Measurements from ENCODE around the gene NUF2. TPM values are rescaled to one million over a fixed set of nuclear protein-coding genes. Genes with fewer than 3 reads are reported as not detected.

The NUF2 gene
- total and polyA plus RNA-seq, 10 of the 15 experiments (the other 5 are each of a cell fraction or from before 2014, with no cell fraction given): 27.4 to 62.6 (median 49.1) TPM

GRCh38 chr1:163303561-163303960 is 18.2 kb upstream of the NUF2 start:
- SMC1A ChIA-PET (ENCODE audit: uncharacterized antibody, unreplicated experiment): interaction anchor here (1.2 to 1.6 kb wide), 2 partner anchors 10 to 12 kb away, joined by 3 to 7 read pairs; no protein-coding TSS in a partner anchor
- no peak overlapping the region for H3K27ac ChIP-seq (ENCODE audit: control insufficient read depth, insufficient read depth)
- H3K9ac ChIP-seq (ENCODE audit: control insufficient read depth, insufficient read depth, low read length): no peak overlapping the region
- no peaks in the 10 kb centered on the region for H3K9me3 ChIP-seq (replicated peaks; ENCODE audit: control insufficient read depth, insufficient read depth, low read length)
- no peak overlapping the region for H2AFZ ChIP-seq (ENCODE audit: control insufficient read depth, low read depth, low read length)
- CTCF ChIA-PET: interaction anchor here (0.7 to 2.9 kb wide), 4 partner anchors 9 to 450 kb away, joined by 3 to 17 read pairs (median 6); no protein-coding TSS in a partner anchor
- no peaks in the 10 kb centered on the region for H4K20me1 ChIP-seq (ENCODE audit: control insufficient read depth, insufficient read depth)
- H3K4me3 ChIP-seq: no peak overlapping the region
- POLR2A ChIA-PET: no interaction called here
- DNase-seq (ENCODE audit: low read depth, low spot score): no peak
- H3K36me3 ChIP-seq (ENCODE audit: control insufficient read depth in 2 of 2, insufficient read depth in 2 of 2, low read length in 1 of 2): peaks cover 0 to 3% of the 10 kb centered on the region in 2 experiments; a peak in 1 of 4 replicates
- no peak for ATAC-seq
- intact Hi-C loops (cut with micrococcal nuclease; ENCODE audit: unreplicated experiment) (no loop called here), in situ Hi-C loops (cut with MboI) (no loop called here)
- H3K4me1 ChIP-seq (ENCODE audit: control insufficient read depth, insufficient read depth, low read length): no peaks in the 10 kb centered on the region
- H3K79me2 ChIP-seq (ENCODE audit: control insufficient read depth, insufficient read depth, low read length): no peaks in the 10 kb centered on the region
- RAD21 ChIA-PET (ENCODE audit: unreplicated experiment): interaction anchor here (0.8 to 3.0 kb wide), 2 partner anchors 13 to 55 kb away, joined by 3 to 11 read pairs; no protein-coding TSS in a partner anchor
- BruUV-seq (replicated peaks): no TSS peak
- 92% methylated on average over 5 of the region's 5 CpGs for WGBS (ENCODE audit: insufficient coverage, insufficient replicate concordance, low lambda C conversion rate, missing lambda C conversion rate)
- no peaks in the 10 kb centered on the region for H3K27me3 ChIP-seq (replicated peaks in 1 of 2; ENCODE audit: control insufficient read depth in 2 of 2, insufficient read depth in 2 of 2, low read length in 1 of 2)
- no peak overlapping the region for H3K4me2 ChIP-seq (ENCODE audit: control insufficient read depth, insufficient read depth)
- TF ChIP-seq ZBTB33 (IDR thresholded peaks at IDR 0.05) (no peak), RB1 (IDR thresholded peaks at IDR 0.05; ENCODE audit: borderline replicate concordance) (no peak), SIN3A (IDR thresholded peaks at IDR 0.05; ENCODE audit: low read depth, low read length) (no peak), NKRF (conservative IDR thresholded peaks at IDR 0.05) (no peak), BRCA1 (IDR thresholded peaks at IDR 0.05; ENCODE audit: low read depth, low read length) (no peak), YBX1 (IDR thresholded peaks at IDR 0.05) (no peak), BMI1 (IDR thresholded peaks at IDR 0.05; ENCODE audit: borderline replicate concordance) (no peak), BCL11A (IDR thresholded peaks at IDR 0.05; ENCODE audit: low read depth, low read length) (no peak), TBL1XR1 (IDR thresholded peaks at IDR 0.05; ENCODE audit: low read depth, low read length) (no peak), POLR2AphosphoS5 (IDR thresholded peaks at IDR 0.05; ENCODE audit: low read length) (no peak), CHD1 (IDR thresholded peaks at IDR 0.05; ENCODE audit: low read depth, low read length) (no peak), ZBTB4 (CRISPR knock-in tag; IDR thresholded peaks at IDR 0.05) (no peak), IRF4 (IDR thresholded peaks at IDR 0.05; ENCODE audit: low read depth, low read length) (no peak), HDGF (IDR thresholded peaks at IDR 0.05) (no peak), PAX8 (IDR thresholded peaks at IDR 0.05) (no peak), TCF7 (IDR thresholded peaks at IDR 0.05; ENCODE audit: borderline replicate concordance) (no peak), ETV6 (conservative IDR thresholded peaks at IDR 0.05 in 1 of 2, IDR thresholded peaks at IDR 0.05 in 1 of 2; ENCODE audit: borderline replicate concordance in 1 of 2, low read depth in 1 of 2) (no peak)
- FAIRE-seq: no peak

All from GM12878 (cell line).